Fibroblast of skin of left quadriceps (primary cell): ENCODE measurements around the gene NT5DC4.

Source experiments
- DNase-seq, 2 experiments: peaks; one replicate each; pipeline ENCODE4 v3.0.0-alpha.2; 2013; ENCODE audit warnings: low read depth in 2 of 2

The NT5DC4 gene

DNA sequence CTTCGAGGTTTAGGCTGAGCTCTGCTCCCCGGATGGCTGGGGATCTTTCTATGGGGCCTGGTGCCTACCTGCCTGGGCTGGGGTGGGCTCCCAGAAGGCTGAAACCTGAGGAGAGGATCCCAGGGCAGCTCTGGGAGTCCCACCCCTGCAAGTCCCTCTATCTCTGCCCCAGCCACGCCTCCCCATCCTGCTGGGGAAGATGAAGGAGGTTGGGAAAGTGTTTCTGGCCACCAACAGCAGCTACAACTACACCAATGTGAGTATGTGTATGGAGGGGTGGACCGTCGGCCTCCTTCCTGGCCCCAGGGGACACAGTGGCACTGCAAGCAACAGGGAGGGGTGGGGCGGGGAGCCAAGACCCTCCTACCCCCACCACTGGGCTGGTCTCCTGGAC is 2.7 kb downstream of the NT5DC4 start:
- no peak for DNase-seq

DNA sequence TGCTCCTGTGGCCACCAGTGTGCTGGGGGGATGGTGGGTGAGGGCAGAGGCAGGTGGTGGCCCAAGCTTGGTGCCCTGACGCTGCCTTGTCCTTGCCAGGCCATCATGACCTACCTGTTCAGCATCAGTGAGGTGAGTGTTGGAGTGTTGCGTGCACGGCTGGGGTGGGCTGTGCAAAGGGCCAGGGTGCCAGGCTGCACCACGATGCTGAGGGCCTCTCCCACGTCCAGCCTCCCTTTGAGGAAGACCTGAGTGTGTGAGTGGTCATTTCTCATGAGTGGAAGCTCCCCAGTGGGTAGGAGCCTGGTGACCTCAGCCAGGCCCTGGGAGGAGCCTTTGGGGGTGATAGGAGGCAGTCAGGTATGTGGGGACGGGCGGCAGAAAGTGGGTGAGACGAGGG is 3.2 kb downstream of the NT5DC4 start:
- DNase-seq, result no peak

GRCh38 chr2:112724591-112725525 is 4.0 kb downstream of the NT5DC4 start:
- no peak for DNase-seq

DNA sequence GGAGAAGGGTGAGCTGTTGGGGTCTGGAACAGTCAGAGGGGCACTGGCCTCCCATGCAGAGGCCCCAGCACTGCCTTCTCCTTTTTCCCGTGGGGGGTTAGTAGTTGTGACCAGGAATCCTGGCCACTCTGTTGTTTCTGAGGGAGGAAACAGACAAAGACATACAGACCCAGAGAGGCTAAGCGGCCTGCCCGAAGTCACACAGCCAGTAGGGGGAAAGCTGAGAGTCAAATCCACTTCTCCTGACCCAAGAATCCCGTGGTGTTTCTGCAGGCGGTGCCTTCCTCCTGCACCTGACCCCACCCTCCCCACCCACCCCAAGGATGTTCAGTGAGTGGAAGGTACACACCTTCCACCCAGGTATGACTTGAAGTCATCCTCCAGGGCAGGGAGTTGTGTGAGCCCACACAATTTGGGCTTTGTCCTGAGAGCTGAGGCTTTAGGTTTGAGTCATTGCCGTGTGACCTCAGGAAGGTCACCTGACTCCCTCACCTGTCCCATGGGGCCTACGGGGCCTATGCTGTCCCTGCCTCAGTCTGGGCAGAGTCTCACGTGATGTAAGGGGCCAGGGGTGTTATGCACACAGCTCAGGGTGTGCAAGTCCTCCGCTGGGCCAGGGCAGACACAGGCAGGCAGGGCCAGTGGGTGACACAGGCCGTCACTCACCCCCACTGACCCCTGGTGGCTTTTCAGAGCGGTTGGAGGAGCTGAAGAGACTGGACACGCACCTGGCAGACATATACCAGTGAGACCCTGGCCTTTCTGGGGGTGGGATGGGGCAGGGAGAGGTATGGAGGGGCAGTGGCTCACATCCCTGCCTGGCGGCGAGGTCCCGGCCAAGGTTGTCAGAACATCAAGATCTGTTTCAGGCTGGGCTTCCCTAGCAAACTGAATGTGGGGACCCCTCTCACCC is 5.0 kb downstream of the NT5DC4 start:
- DNase-seq, result no peak

- peak; percentile 75 to 76 for DNase-seq
Measured at GRCh38 chr2:112726487-112727190, 5.8 kb downstream of the NT5DC4 start.

DNA sequence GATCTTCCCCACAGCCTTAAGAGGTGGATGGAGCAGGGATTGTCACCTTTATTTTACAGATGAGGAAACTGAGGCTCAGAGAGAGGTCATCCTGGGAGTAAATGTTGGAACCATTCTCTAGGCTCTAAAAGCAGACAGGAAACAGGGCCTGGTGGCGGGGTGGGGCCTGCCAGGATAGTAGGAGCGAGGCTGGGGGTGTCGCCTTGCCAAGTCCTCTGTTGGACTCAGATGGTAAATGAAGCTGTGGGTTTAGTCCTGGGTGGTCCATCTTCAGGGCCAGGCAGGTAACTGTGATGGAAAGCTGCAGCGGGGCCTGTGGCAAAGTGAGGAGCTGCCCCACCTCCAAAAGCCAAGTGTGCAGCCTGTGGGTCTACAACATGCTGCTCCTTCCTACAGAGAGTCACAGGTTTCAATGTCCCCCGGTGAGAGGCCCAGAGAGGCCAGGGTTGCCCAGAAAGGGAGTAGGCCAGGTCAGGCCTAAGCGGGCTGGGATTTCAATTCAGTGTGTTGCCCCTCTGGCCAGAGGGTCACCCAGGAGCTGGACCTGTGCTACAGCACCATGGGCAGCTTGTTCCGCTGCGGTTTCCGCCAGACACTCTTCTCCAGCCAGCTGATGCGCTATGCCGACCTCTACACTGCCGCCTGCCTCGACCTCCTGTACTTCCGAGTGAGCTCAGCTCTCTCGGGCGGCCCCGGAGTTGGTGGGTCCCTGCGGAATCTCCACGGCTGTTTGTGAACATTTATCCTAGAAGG is 6.6 kb downstream of the NT5DC4 start:
- no peak for DNase-seq

- no peak for DNase-seq
Measured at GRCh38 chr2:112728029-112728362, 7.2 kb downstream of the NT5DC4 start.

DNA sequence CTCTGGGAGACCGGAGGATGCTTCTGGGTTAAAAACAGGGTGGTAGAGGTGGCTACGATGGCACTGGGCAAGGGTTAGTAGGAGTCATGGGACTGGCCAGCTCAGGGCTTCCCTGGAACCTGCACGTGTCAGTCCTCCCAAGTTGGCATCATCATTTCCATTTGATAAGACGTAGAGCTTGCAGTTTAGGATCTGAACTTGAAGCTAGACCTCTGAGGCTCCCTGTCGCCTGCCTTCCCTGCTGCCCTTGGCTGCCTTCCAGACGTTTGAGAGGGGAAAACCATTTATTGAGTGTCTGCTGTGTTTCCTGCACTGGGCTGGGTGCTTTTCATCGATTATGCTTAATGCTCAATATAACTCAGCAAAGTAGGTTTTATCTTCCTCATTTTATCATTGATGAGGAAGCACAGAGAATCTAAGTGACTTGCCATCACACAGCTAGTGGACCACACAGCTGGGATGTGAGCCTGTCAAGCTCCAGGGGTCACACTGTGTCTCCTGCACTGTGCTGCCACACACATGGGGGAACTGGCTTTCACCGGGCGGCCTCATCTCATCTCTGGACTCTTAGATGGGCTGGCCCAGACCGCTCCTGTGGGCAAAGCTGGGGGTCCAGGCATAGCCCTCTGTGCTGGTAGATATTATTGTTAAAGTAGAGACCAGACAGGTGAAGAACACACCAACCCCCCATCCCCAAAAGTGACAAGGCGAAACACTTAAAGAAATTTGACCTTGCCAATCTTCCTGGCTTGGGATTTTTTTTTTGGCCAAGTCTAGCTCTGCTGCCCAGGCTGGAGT is 7.8 kb downstream of the NT5DC4 start:
- no peak for DNase-seq

DNA sequence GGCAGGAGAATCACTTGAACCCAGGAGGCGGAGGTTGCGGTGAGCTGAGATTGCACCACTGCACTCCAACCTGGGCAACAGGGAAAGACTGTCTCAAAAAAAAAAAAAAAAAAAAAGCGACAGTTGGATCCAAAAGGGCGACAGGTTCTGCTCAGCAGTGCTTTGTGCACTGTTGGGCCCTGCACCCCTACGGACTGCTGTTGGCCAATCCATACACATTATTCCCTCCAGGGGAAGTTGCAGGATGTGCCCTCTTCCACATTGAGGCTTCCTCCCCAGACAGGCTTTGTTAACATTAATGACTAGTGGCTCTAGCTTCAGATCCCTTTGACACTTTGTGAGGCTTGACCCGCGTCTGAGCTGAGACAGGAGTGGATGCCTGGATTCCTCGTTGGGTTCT is 9.4 kb downstream of the NT5DC4 start:
- no peak for DNase-seq

GRCh38 chr2:112730791-112731190 is 10.0 kb downstream of the NT5DC4 start:
- DNase-seq, result no peak

- no peak for DNase-seq
Measured at GRCh38 chr2:112731479-112731878, 10.7 kb downstream of the NT5DC4 start.

- DNase-seq, result no peak
Measured at GRCh38 chr2:112733456-112733855, 12.6 kb downstream of the NT5DC4 start.

DNA sequence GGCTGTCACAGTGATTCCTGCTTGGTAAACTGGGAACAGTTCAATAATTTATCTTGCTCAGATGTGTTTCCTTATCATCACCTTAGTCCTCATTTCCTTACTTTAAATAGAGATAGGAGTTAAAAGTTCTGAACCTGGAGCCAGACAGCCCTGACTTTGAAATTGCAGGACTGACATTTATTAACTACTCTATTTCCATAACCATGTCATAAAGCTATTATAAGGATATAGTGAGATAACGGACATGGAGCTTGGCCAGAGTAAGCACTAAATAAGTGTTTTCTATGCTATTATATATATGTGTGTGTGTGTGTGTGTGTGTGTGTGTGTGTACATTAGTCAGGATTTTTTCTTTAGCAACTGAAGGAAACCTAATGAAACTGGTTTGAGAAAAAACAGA is 13.1 kb downstream of the NT5DC4 start:
- no peak for DNase-seq

GRCh38 chr2:112737542-112738232 is 16.9 kb downstream of the NT5DC4 start:
- no peak for DNase-seq

- no peak for DNase-seq
Measured at GRCh38 chr2:112740527-112740926, 19.7 kb downstream of the NT5DC4 start.

DNA sequence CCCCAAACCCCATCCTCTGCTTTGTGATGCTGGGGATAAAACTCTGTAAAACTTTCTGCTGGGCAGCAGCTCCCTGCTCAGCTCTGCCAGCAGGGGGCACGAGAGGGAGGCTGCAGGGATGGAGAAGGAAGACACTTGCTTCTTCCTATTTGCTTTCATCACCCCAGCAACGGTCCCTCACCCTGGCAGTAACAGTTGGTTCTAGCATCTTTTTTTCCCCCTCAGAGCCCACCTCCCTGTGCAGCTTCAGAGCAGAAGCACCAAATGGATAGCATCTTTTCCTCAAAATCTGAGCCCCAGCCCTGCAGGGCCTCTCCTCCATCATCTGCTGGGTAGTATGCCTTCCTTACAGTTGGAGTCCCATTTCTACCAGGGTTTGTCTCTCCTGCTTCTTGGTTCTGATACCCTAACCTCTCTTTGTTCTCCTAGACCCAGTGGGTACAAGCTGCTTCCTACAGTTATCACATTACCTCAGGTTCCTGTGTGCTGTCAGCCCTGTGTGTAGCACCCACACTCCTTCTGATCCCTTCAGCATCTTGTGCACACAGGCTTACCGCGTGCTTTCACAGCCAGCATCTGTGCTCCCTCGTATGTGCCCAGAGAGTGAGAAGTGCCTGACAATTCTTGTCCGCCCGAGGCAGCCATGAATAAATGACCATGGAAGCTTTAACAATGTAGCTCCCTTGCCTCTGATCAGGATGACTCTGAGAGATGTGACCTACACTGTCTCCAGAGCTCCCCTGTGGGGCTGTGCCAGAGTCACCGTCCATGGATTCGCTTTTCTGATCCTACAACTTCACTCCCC is 29.1 kb downstream of the NT5DC4 start:
- peak; percentile 39 to 40 for DNase-seq

- peak in 1 of 2 experiments; percentile 11 for DNase-seq
Measured at GRCh38 chr2:112750560-112750843, 29.7 kb downstream of the NT5DC4 start.

- no peak for DNase-seq
Measured at GRCh38 chr2:112751451-112752197, 30.8 kb downstream of the NT5DC4 start.

DNA sequence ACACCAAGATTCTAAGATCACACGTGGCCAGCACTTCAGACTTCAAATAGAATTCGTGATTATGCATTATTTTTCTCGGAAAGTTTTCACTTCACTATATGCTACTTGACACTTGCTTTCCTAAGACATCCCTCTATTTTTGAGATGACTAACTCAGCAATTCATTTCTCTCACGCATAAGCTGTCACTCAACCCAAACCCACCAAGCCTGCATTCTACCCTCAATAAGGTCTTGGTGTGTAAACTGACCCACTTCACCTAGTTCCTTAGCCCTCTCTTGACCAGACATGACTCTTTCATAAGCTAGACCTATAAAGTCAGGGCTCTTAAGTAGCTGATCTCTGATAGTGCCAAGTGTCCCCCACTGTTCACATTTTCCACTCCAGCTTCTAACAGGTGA is 31.8 kb downstream of the NT5DC4 start:
- DNase-seq, result no peak
